AG04449 (cell line): ENCODE measurements around the gene SPEM2.
A peak's percentile ranks its signal among the peaks of the same experiment; 100 is the strongest.

Source experiments
- CTCF ChIA-PET: fragments of 350-600 bp; formaldehyde crosslinking; extraction: SDS; loops from one replicate; lab custom pipeline; 2021; ENCODE audit warnings: antibody characterized with exemption; lab: Yijun Ruan, JAX
- POLR2A ChIA-PET: fragments of 400-600, 350-600 bp; formaldehyde crosslinking; extraction: SDS; loops from one replicate; lab custom pipeline; 2020; ENCODE audit warnings: antibody characterized with exemption, inconsistent platforms; lab: Yijun Ruan, JAX
- DNase-seq: peaks from one replicate; pipeline ENCODE4 v3.0.0-alpha.2; 2010; ENCODE audit warnings: low read depth, low spot score
- H3K4me3 ChIP-seq: 2 replicates; pipeline ENCODE4 v1.5.1; 2011; ENCODE audit warnings: low read depth, mild to moderate bottlenecking, control low read depth, low read length
- CTCF ChIP-seq: IDR thresholded peaks from one replicate; pipeline ENCODE4 v1.5.1; 2011; ENCODE audit warnings: mild to moderate bottlenecking, moderate library complexity, low read length, control low read depth, inconsistent platforms; ENCODE audit not compliant: insufficient read depth; ENCODE audit errors: missing control alignments

SPEM2 gene

GRCh38 chr17:7475764-7476422, 50.5 kb downstream of the SPEM2 start:
- DNase-seq: no peak
- ChIA-PET CTCF (interaction anchor here (1.0 to 3.2 kb wide), 6 partner anchors 9 to 85 kb away, joined by 3 to 13 read pairs (median 4); no protein-coding TSS in a partner anchor), POLR2A (interaction anchor here (0.9 to 2.8 kb wide), 3 partner anchors 9 to 72 kb away, joined by 3 to 18 read pairs (median 4); partner anchors contain the start of gene POLR2A)
- H3K4me3 ChIP-seq: peak overlapping the region; percentile 6
- TF ChIP-seq CTCF: no peak

GRCh38 chr17:7476494-7476893, 51.1 kb downstream of the SPEM2 start:
- DNase-seq: no peak
- peak overlapping the region; percentile 72; the same call in 1 of the 2 replicates for H3K4me3 ChIP-seq
- POLR2A ChIA-PET: interaction anchor here (0.6 to 2.8 kb wide), 3 partner anchors 9 to 21 kb away, joined by 3 to 18 read pairs (median 4); partner anchors contain the start of gene POLR2A
- TF ChIP-seq CTCF: no peak
- CTCF ChIA-PET: interaction anchor here (1.2 to 3.2 kb wide), 6 partner anchors 13 to 121 kb away, joined by 3 to 13 read pairs (median 4); no protein-coding TSS in a partner anchor

GRCh38 chr17:7476951-7477350, 51.5 kb downstream of the SPEM2 start:
- POLR2A ChIA-PET: interaction anchor here (0.6 to 2.8 kb wide), 3 partner anchors 8 to 21 kb away, joined by 3 to 18 read pairs (median 4); partner anchors contain the start of gene POLR2A
- H3K4me3 ChIP-seq: peak overlapping the region; percentile 72
- CTCF ChIA-PET: interaction anchor here (1.2 to 3.2 kb wide), 6 partner anchors 14 to 121 kb away, joined by 4 to 13 read pairs (median 4); partner anchors contain the start of gene FGF11
- DNase-seq: no peak
- TF ChIP-seq CTCF: no peak
